Measurements from ENCODE around the gene TNFRSF19.

GRCh38 chr13:23668562-23668961, 98.3 kb downstream of the TNFRSF19 start:
- TF ChIP-seq CTCF (tag by site-specific recombination; IDR thresholded peaks at IDR 0.05), result no peak
- TF ChIP-seq ZNF302 (tag by site-specific recombination; IDR thresholded peaks at IDR 0.05; ENCODE audit: low read depth), result no peak
- TF ChIP-seq ZNF776 (tag by site-specific recombination; IDR thresholded peaks at IDR 0.05; ENCODE audit: borderline replicate concordance), result no peak
- no peak for TF ChIP-seq ZNF513 (tag by site-specific recombination; IDR thresholded peaks at IDR 0.05)
- TF ChIP-seq HIC1 (tag by site-specific recombination; IDR thresholded peaks at IDR 0.05), result no peak
- no peak for TF ChIP-seq ZNF398 (tag by site-specific recombination; IDR thresholded peaks at IDR 0.05)
- no peak for TF ChIP-seq ZNF248 (tag by site-specific recombination; IDR thresholded peaks at IDR 0.05)
- no peak for TF ChIP-seq EGR2 (tag by site-specific recombination; IDR thresholded peaks at IDR 0.05; ENCODE audit: low read depth)
- no peak for TF ChIP-seq ZBTB7A (tag by site-specific recombination; IDR thresholded peaks at IDR 0.05; ENCODE audit: low read depth)
- no peak for TF ChIP-seq ZNF148 (tag by site-specific recombination; IDR thresholded peaks at IDR 0.05; ENCODE audit: borderline replicate concordance)
- no peak for TF ChIP-seq ZNF114 (tag by site-specific recombination; IDR thresholded peaks at IDR 0.05)
- no peak for TF ChIP-seq BCL11B (tag by site-specific recombination; IDR thresholded peaks at IDR 0.05; ENCODE audit: low read depth)
- no peak for TF ChIP-seq REST (tag by site-specific recombination; IDR thresholded peaks at IDR 0.05)

Measured in HEK293 (cell line).